K562 (cell line): ENCODE results near the gene TGDS. TPM values are rescaled to one million over a fixed set of nuclear protein-coding genes. Genes with fewer than 3 reads are reported as not detected.

ENCODE experiments used
- ATAC-seq: fragments of 200-7000 bp; cut with Tn5 transposase; 3 replicates; pipeline ENCODE4 v1.9.1; 2020; ENCODE audit warnings: moderate library complexity
- BruUV-seq: library from RNA; stranded (reverse); fragments of 400-500 nt; replicated peaks from 2 replicates; lab custom pipeline; 2021; lab: Mats Ljungman, UMichigan
- CTCF ChIA-PET: fragments of 300-600 bp; formaldehyde crosslinking; extraction: SDS; loops from one replicate; lab custom pipeline; 2021; ENCODE audit warnings: low intra/inter-chr PET ratio; lab: Yijun Ruan, JAX
- POLR2A ChIA-PET: fragments of 300-600, 350-650 bp; sonication (Branson Sonifier 250); formaldehyde crosslinking; extraction: SDS; loops from one replicate; lab custom pipeline; 2021; ENCODE audit warnings: antibody characterized with exemption, inconsistent platforms; lab: Yijun Ruan, JAX
- DNase-seq, 4 experiments: peaks; one replicate each; pipeline versions ENCODE4 v3.0.0 to v3.0.0-alpha.2; 2011 to 2018; ENCODE audit warnings: low spot score in 3 of 4, mixed read lengths in 3 of 4; ENCODE audit errors: extremely low read depth in 1 of 4
- FAIRE-seq: peaks from 2 replicates; lab custom pipeline; 2011; peaks lifted over from hg19 to GRCh38; lab: Jason Lieb, UNC
- H2AFZ ChIP-seq: 2 replicates; pipeline ENCODE4 v1.6.0; 2011; ENCODE audit warnings: low read depth, low read length, control low read depth, inconsistent platforms
- H3K27ac ChIP-seq: fragments of 200-600 bp; 3 replicates; pipeline ENCODE4 v1.8.0; 2011; ENCODE audit warnings: low read depth, mild to moderate bottlenecking, control low read depth, inconsistent platforms, low read length, moderate library complexity, mixed read lengths; ENCODE audit errors: extremely low read depth
- H3K27me3 ChIP-seq, 2 experiments: fragments of 300-600 bp in 1 of 2; 2 replicates in 1 of 2; 3 replicates in 1 of 2; pipeline versions ENCODE4 v1.6.0 to v1.8.0; 2011; ENCODE audit warnings: inconsistent platforms in 2 of 2, low read length in 2 of 2, mild to moderate bottlenecking in 1 of 2, mixed read lengths in 1 of 2, moderate library complexity in 1 of 2; ENCODE audit not compliant: control insufficient read depth in 2 of 2, insufficient read depth in 2 of 2
- H3K36me3 ChIP-seq: fragments of 300-600 bp; 3 replicates; pipeline ENCODE4 v1.8.0; 2011; ENCODE audit warnings: mild to moderate bottlenecking, low read length, inconsistent platforms; ENCODE audit not compliant: control insufficient read depth, insufficient read depth
- H3K4me1 ChIP-seq, 2 experiments: fragments of 200-600 bp in 1 of 2; replicated peaks in 1 of 2; 2 replicates in 1 of 2; 3 replicates in 1 of 2; pipeline versions ENCODE4 v1.5.1 to v1.8.0; 2011; ENCODE audit warnings: inconsistent platforms in 2 of 2, low read length in 2 of 2, mild to moderate bottlenecking in 1 of 2, mixed read lengths in 1 of 2, moderate library complexity in 1 of 2; ENCODE audit not compliant: control insufficient read depth in 2 of 2, insufficient read depth in 2 of 2
- H3K4me2 ChIP-seq: 2 replicates; pipeline ENCODE4 v1.6.1; 2011; ENCODE audit warnings: low read length, control low read depth, inconsistent platforms, mixed read lengths; ENCODE audit not compliant: insufficient read depth
- H3K4me3 ChIP-seq: fragments of 200-600 bp; sonication (generic), shearing (Covaris generic); 2 replicates; pipeline ENCODE4 v1.5.1; 2016; ENCODE audit warnings: control low read depth, inconsistent platforms
- H3K79me2 ChIP-seq: fragments of 200-600 bp; 3 replicates; pipeline ENCODE4 v1.8.0; 2011; ENCODE audit warnings: low read length, inconsistent platforms; ENCODE audit not compliant: control insufficient read depth, insufficient read depth
- H3K9ac ChIP-seq, 2 experiments: 2 replicates each; pipeline versions ENCODE4 v1.6.0 to v1.6.1; 2011; ENCODE audit warnings: low read depth in 2 of 2, low read length in 2 of 2, control low read depth in 1 of 2, inconsistent platforms in 1 of 2, mild to moderate bottlenecking in 1 of 2, mixed read lengths in 1 of 2; ENCODE audit not compliant: insufficient read depth in 1 of 2
- H3K9me1 ChIP-seq: one replicate; pipeline ENCODE4 v1.6.0; 2011; ENCODE audit warnings: inconsistent platforms, mild to moderate bottlenecking, low read length, moderate library complexity; ENCODE audit not compliant: control insufficient read depth, insufficient read depth
- H3K9me3 ChIP-seq: replicated peaks from 2 replicates; pipeline ENCODE4 v1.5.1; 2011; ENCODE audit warnings: low read depth, low read length, inconsistent platforms; ENCODE audit not compliant: control insufficient read depth, insufficient read depth
- H4K20me1 ChIP-seq: replicated peaks from 2 replicates; pipeline ENCODE4 v1.6.1; 2011; ENCODE audit warnings: low read length, inconsistent platforms, mixed read lengths; ENCODE audit not compliant: control insufficient read depth, insufficient read depth
- ATF1 ChIP-seq, 2 experiments: fragments of 450-650 bp in 1 of 2; IDR thresholded peaks; 2 replicates each; pipeline ENCODE4 v1.6.1; 2016; ENCODE audit warnings: missing compliant biosample characterization in 1 of 2, missing genetic modification characterization in 1 of 2
- BRF1 ChIP-seq: IDR thresholded peaks from 3 replicates; pipeline ENCODE4 v1.6.1; 2011; ENCODE audit warnings: borderline replicate concordance, mild to moderate bottlenecking; ENCODE audit not compliant: insufficient read length; ENCODE audit errors: extremely low read depth
- CBFB ChIP-seq: sonication (generic); formaldehyde crosslinking; IDR thresholded peaks from 2 replicates; pipeline ENCODE4 v1.4.0; 2020; ENCODE audit warnings: mild to moderate bottlenecking, missing genetic modification reagents
- CBX8 ChIP-seq: fragments of 200-600 bp; sonication (generic); IDR thresholded peaks from 2 replicates; pipeline ENCODE4 v1.6.1; 2012; ENCODE audit warnings: borderline replicate concordance, mixed run types, low read depth, mild to moderate bottlenecking, moderate library complexity, mixed read lengths, low read length, control low read depth, inconsistent platforms; ENCODE audit not compliant: poor library complexity, severe bottlenecking; ENCODE audit errors: extremely low read depth
- FOSL1 ChIP-seq: fragments of 200-800 bp; sonication (Bioruptor generic); conservative IDR thresholded peaks from 2 replicates; pipeline ENCODE4 v1.6.1; 2016; ENCODE audit warnings: missing genetic modification characterization, missing compliant biosample characterization
- KHSRP ChIP-seq: fragments of 450-650 bp; IDR thresholded peaks from 2 replicates; pipeline ENCODE4 v1.6.1; 2017
- RBM34 ChIP-seq: fragments of 200-400 bp; formaldehyde crosslinking; IDR thresholded peaks from 2 replicates; pipeline ENCODE4 v1.6.1; 2018; ENCODE audit warnings: low read length, borderline replicate concordance; ENCODE audit not compliant: insufficient read depth
- SIX5 ChIP-seq, 2 experiments: IDR thresholded peaks; 2 replicates each; pipeline ENCODE4 v1.6.1; 2011; ENCODE audit warnings: low read length in 2 of 2, borderline replicate concordance in 1 of 2, low read depth in 1 of 2, mild to moderate bottlenecking in 1 of 2, moderate library complexity in 1 of 2; ENCODE audit not compliant: insufficient read depth in 1 of 2
- ZFP30 ChIP-seq: fragments of 250-450 bp; sonication (Bioruptor Pico); IDR thresholded peaks from 2 replicates; pipeline ENCODE4 v1.8.0; 2022; ENCODE audit warnings: moderate library complexity, mild to moderate bottlenecking, inconsistent platforms, borderline replicate concordance
- ZNF347 ChIP-seq: fragments of 450-650 bp; formaldehyde crosslinking; IDR thresholded peaks from 2 replicates; pipeline ENCODE4 v1.4.0; 2020; ENCODE audit warnings: low read depth, mild to moderate bottlenecking, moderate library complexity
- WGBS: fragments of 100-300 bp; shearing (Covaris generic); methylation state at CpG from one replicate; pipeline ENCODE4 v1.1.6; 2016; ENCODE audit warnings: low coverage, mixed read lengths; ENCODE audit not compliant: insufficient coverage; ENCODE audit errors: missing lambda C conversion rate; 5-methylcytosine and 5-hydroxymethylcytosine counted together
- in situ Hi-C: fragments of 300-500 bp; cut with MboI; formaldehyde crosslinking; loops from 4 replicates; pipeline ENCODE4 v1.15.0; 2018; ENCODE audit warnings: inconsistent platforms, mixed read lengths
- intact Hi-C: fragments of 100-400 bp; cut with micrococcal nuclease; formaldehyde crosslinking; loops from 2 replicates; pipeline ENCODE4 v1.14.2; 2022
- polyA plus RNA-seq, 8 experiments: library from polyadenylated mRNA; depleted of rRNA in 4 of 8; stranded (reverse) in 5 of 8; unstranded in 3 of 8; fragments of >200 nt; fragmentation: Nextera tagmentation in 2 of 8; fragmentation: Illumina TruSeq in 1 of 8; extraction: Ambion mirVana in 2 of 8; extraction: Trizol in 1 of 8; gene quantifications; 2 replicates each; pipeline versions ENCODE4 v1.2.1 to v1.2.3, GENCODE V29; 2011 to 2014; ENCODE audit warnings: inconsistent platforms in 1 of 8, missing spikeins in 1 of 8
- total RNA-seq, 7 experiments: library from RNA; depleted of rRNA in 6 of 7; stranded (reverse); fragments of >200 nt in 6 of 7; fragmentation: Illumina TruSeq in 2 of 7; extraction: Trizol in 2 of 7; gene quantifications; 2 replicates each; pipeline versions ENCODE4 v1.2.1 to v1.2.3, GENCODE V29; 2011 to 2021; ENCODE audit warnings: low replicate concordance in 1 of 7
- TF ChIP-seq, protein P1 (sequence below): fragments of 250-450 bp; sonication (Bioruptor Pico); IDR thresholded peaks from 2 replicates; pipeline ENCODE4 v1.5.0; 2022; ENCODE audit warnings: mild to moderate bottlenecking
- TF ChIP-seq, protein P2 (sequence below): sonication (generic); formaldehyde crosslinking; IDR thresholded peaks from 2 replicates; pipeline ENCODE4 v1.8.0; 2022; ENCODE audit warnings: mild to moderate bottlenecking, missing genetic modification reagents
- TF ChIP-seq, protein P3 (sequence below): IDR thresholded peaks from 2 replicates; pipeline ENCODE4 v1.6.1; 2016; ENCODE audit warnings: missing genetic modification characterization, missing compliant biosample characterization

Gene TGDS
- total and polyA plus RNA-seq, 9 of the 15 experiments (the other 6 are each of a cell fraction or from before 2014, with no cell fraction given) = 9.9 to 43.7 (median 21.4) TPM

DNA sequence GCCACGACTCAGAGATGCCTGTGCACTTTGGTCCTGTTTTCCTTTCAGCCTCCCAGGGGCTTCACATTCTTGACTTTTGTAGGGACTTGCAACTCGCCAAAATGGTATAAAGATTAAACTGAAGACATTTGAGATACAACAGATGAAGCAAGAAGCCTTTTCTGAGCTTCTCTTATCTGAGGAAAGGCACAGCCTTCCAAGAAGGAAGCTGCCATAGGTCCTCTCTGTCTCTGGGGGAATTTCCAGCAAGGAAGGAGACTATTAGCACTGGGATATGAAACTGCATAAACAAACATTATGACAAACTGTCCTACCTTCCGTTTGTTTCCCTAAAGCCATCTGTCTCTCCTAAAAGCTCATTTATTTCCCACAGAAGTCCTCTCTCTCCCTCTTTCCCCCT, 39.3 kb downstream of the TGDS start:
- WGBS = 31% methylated on average over 3 of the region's 3 CpGs
- Histone ChIP-seq H3K9ac (no peak overlapping the region), H4K20me1 (no peaks in the 10 kb centered on the region), H3K27ac (no peak overlapping the region), H3K4me1 (no peaks in the 10 kb centered on the region), H3K9me1 (no peaks in the 10 kb centered on the region), H3K4me2 (no peak overlapping the region), H3K9me3 (no peaks in the 10 kb centered on the region), H3K27me3 (no peaks in the 10 kb centered on the region), H3K4me3 (no peak overlapping the region), H2AFZ (no peak overlapping the region), H3K79me2 (no peaks in the 10 kb centered on the region), H3K36me3 (no peaks in the 10 kb centered on the region)
- in situ Hi-C loops (no loop called here), intact Hi-C loops (no loop called here)
- POLR2A ChIA-PET = interaction anchor here (0.7 to 1.4 kb wide), 3 partner anchors 10 to 140 kb away, joined by 3 to 5 read pairs (median 3); partner anchors contain the start of gene GPR180
- ATAC-seq = no peak
- no peak for FAIRE-seq
- DNase-seq = no peak
- BruUV-seq = no TSS peak
- CTCF ChIA-PET = no interaction called here
- TF ChIP-seq, protein P1, sequence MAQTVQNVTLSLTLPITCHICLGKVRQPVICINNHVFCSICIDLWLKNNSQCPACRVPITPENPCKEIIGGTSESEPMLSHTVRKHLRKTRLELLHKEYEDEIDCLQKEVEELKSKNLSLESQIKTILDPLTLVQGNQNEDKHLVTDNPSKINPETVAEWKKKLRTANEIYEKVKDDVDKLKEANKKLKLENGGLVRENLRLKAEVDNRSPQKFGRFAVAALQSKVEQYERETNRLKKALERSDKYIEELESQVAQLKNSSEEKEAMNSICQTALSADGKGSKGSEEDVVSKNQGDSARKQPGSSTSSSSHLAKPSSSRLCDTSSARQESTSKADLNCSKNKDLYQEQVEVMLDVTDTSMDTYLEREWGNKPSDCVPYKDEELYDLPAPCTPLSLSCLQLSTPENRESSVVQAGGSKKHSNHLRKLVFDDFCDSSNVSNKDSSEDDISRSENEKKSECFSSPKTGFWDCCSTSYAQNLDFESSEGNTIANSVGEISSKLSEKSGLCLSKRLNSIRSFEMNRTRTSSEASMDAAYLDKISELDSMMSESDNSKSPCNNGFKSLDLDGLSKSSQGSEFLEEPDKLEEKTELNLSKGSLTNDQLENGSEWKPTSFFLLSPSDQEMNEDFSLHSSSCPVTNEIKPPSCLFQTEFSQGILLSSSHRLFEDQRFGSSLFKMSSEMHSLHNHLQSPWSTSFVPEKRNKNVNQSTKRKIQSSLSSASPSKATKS (CRISPR knock-in tag) = no peak
- TF ChIP-seq ATF1 (CRISPR knock-in tag; IDR thresholded peaks at IDR 0.05) (no peak), ATF1 (tag; IDR thresholded peaks at IDR 0.05) (no peak), CBFB (CRISPR knock-in tag) (no peak), RBM34 (no peak), KHSRP (no peak), ZFP30 (CRISPR knock-in tag) (no peak), BRF1 (no peak), SIX5 (IDR thresholded peaks at IDR 0.05; ENCODE audit: borderline replicate concordance in 1 of 2, insufficient read depth in 1 of 2, low read depth in 1 of 2, low read length in 2 of 2) (no peak), FOSL1 (tag) (no peak), CBX8 (no peak), ZNF347 (CRISPR knock-in tag) (no peak)
- TF ChIP-seq, protein P2, sequence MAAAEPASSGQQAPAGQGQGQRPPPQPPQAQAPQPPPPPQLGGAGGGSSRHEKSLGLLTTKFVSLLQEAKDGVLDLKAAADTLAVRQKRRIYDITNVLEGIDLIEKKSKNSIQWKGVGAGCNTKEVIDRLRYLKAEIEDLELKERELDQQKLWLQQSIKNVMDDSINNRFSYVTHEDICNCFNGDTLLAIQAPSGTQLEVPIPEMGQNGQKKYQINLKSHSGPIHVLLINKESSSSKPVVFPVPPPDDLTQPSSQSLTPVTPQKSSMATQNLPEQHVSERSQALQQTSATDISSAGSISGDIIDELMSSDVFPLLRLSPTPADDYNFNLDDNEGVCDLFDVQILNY (CRISPR knock-in tag) = no peak
- TF ChIP-seq, protein P3, sequence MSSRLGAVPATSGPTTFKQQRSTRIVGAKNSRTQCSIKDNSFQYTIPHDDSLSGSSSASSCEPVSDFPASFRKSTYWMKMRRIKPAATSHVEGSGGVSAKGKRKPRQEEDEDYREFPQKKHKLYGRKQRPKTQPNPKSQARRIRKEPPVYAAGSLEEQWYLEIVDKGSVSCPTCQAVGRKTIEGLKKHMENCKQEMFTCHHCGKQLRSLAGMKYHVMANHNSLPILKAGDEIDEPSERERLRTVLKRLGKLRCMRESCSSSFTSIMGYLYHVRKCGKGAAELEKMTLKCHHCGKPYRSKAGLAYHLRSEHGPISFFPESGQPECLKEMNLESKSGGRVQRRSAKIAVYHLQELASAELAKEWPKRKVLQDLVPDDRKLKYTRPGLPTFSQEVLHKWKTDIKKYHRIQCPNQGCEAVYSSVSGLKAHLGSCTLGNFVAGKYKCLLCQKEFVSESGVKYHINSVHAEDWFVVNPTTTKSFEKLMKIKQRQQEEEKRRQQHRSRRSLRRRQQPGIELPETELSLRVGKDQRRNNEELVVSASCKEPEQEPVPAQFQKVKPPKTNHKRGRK (tag) = no peak
